ENCODE data around the gene COX8A.

The COX8A gene

DNA sequence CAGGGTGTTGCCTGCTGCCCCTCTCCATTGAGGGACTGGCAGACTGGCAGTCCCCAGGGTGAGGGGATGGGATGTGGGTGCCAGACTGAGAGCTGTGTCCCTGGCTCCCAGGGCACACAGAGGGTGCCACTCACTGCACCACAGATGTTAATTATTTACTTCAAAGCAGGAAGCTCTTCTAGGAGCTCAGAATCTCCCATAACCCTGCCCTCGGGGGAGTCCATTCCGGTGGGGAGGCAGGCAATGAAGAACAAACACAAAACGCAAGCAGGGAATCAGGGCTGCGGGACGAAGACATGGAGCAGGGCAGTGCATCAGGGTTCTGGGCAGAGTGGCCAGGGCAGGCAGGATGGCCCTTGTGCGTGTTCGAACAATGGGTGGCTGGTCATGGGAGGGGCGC, 37.0 kb downstream of the COX8A start:
- TF ChIP-seq, protein P1, sequence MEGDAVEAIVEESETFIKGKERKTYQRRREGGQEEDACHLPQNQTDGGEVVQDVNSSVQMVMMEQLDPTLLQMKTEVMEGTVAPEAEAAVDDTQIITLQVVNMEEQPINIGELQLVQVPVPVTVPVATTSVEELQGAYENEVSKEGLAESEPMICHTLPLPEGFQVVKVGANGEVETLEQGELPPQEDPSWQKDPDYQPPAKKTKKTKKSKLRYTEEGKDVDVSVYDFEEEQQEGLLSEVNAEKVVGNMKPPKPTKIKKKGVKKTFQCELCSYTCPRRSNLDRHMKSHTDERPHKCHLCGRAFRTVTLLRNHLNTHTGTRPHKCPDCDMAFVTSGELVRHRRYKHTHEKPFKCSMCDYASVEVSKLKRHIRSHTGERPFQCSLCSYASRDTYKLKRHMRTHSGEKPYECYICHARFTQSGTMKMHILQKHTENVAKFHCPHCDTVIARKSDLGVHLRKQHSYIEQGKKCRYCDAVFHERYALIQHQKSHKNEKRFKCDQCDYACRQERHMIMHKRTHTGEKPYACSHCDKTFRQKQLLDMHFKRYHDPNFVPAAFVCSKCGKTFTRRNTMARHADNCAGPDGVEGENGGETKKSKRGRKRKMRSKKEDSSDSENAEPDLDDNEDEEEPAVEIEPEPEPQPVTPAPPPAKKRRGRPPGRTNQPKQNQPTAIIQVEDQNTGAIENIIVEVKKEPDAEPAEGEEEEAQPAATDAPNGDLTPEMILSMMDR (IDR thresholded peaks at IDR 0.05; ENCODE audit: control insufficient read depth, insufficient read depth, low read depth, low read length, missing control alignments): no peak
- no peak for DNase-seq (ENCODE audit: low read depth)
- H3K4me3 ChIP-seq (ENCODE audit: control insufficient read depth, low read depth, low read length): no peak overlapping the region

DNA sequence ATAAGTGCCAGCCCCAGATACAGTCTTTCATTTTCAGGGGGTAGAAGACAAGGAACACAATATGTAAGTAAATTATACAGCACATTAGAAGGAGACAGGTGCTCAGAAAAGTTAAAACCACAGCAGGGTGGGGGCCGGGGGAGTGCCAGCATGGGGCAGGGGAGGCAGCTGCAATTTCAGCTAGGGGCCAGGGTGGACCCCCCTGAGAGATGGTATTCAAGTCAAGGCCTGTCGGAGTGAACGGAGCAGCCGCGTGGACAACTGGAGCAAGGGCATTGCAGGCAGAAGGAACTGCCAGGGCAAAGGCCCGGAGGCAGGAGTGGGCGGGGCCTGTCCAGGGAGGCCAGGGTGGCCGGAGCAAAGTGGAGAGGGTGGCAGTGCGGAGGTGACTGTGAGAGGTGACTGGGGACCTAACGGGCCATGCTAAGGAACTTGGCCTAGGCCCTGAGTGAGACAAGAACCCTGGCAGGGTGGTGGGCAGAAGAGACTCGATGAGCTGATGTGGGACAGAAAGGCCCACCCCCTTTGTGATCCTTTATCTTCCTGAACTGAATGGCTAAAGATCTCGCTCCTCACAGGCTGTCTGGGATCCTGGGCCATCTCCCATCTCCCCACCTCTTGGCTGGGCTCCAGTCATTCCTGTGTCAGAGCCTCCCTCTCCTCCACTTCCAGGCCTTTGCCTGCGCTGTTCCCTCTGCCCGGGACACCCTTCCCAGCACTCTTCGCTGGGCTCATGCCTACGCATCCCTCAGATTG, 38.9 kb downstream of the COX8A start:
- no peak for DNase-seq (ENCODE audit: low read depth)
- TF ChIP-seq, protein P1 (IDR thresholded peaks at IDR 0.05; ENCODE audit: control insufficient read depth, insufficient read depth, low read depth, low read length, missing control alignments): no peak
- H3K4me3 ChIP-seq (ENCODE audit: control insufficient read depth, low read depth, low read length): no peak overlapping the region

DNA sequence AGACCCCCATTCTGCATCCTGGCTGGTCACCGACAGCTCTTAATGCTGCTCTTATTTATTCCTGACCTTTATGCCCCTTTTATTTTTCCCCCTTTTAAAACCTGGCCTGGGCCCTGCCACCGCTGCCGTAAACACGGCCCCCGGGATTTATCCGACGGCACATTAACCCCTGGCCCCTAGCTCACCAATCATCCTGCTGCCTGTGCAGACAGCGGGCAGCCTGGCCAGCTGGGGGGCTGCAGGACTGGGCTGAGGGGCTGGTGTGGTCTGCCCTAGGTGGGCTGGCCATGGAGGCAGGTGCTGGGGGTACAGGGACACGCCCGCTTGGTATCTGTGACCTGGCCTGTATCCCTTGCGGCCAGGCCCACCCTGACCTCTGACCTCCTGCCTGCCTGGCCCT, 39.9 kb downstream of the COX8A start:
- DNase-seq (ENCODE audit: low read depth): no peak
- TF ChIP-seq, protein P1 (IDR thresholded peaks at IDR 0.05; ENCODE audit: control insufficient read depth, insufficient read depth, low read depth, low read length, missing control alignments): no peak
- H3K4me3 ChIP-seq (ENCODE audit: control insufficient read depth, low read depth, low read length): no peak overlapping the region

DNA sequence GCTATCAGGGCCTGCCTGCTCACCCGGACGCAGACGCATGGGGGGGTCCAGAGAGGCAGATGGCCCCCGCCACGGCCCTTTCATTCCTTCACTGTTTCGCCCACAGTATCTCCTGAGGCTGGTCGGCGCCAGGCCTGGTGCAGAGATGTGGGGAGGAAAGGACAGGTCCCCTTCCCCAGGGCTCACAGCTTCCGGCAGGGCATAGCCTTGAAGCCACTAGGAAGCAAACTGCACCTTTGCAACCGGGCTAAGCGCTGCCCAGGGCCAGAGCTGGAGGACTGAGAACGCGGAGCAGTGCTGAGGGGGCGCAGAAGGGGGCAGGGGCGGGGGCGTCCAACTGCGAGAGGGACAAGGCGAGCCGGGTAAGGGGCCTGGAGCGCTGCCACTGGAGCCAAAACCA, 41.1 kb downstream of the COX8A start:
- no peak overlapping the region for H3K4me3 ChIP-seq (ENCODE audit: control insufficient read depth, low read depth, low read length)
- no peak for DNase-seq (ENCODE audit: low read depth)
- TF ChIP-seq, protein P1 (IDR thresholded peaks at IDR 0.05; ENCODE audit: control insufficient read depth, insufficient read depth, low read depth, low read length, missing control alignments): no peak

DNA sequence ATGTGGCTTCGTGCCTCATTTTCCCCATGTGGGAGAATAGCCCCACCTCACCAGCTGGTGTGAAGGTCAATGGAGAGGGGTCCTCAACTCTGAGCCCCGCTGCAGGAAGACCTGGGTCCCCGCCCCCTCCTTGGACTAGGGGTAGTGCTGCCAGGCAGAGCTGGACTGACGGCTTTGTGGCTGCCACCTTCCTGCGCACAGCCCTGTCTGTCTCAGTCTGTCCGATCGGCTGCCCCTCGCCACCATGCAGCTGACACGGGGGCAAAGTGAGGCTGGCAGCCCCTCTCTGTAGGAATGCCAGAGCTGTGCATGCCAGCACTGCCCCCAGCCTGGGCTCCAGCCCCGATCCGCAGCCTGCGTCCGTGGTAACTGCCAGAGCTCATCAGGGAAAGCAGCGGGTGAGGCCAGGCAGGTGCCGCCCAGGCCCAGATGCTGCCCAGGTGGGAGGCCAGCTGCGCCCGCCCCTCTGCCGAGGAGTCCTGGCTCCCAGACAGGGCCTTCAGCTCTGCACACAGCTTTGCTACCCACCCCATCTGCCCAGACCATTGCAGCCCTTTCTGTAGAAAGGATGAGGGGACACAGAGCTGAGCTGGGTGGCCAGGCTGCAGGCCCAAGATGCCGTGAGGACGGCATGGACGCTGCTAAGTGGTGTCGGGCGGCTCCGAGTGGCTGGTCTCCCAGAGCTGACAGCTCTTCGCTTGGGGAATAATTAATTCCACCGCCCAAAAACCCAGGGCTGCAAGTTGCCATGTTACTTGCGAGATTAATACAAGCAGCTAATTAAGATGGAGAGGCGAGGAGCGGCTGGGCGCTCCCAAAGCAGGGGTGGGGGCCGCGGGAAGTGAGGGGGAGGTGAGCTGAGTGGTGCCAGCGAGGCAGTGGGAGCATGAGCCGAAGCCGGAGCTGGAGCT, 41.8 kb downstream of the COX8A start:
- TF ChIP-seq, protein P1 (IDR thresholded peaks at IDR 0.05; ENCODE audit: control insufficient read depth, insufficient read depth, low read depth, low read length, missing control alignments): no peak
- no peak for DNase-seq (ENCODE audit: low read depth)
- H3K4me3 ChIP-seq (ENCODE audit: control insufficient read depth, low read depth, low read length): no peak overlapping the region

DNA sequence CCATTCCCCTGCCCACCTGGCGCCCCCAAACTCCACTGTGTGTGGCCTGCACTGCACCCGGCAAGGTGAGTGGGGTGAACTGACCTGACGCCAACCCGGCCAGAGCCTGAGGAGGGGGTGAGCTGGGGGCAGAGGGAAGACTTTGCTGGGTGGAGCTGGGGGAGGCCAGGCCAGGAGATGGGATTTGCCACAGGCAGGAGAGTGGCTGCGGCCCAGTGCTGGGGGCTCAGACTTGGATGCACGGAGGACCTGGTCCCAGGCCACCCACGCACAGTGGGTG, 43.5 kb downstream of the COX8A start:
- DNase-seq (ENCODE audit: low read depth): no peak
- TF ChIP-seq, protein P1 (IDR thresholded peaks at IDR 0.05; ENCODE audit: control insufficient read depth, insufficient read depth, low read depth, low read length, missing control alignments): no peak
- H3K4me3 ChIP-seq (ENCODE audit: control insufficient read depth, low read depth, low read length): no peak overlapping the region

All from AG09309 (cell line).